PC-9 (cell line): ENCODE measurements around the gene SCEL. TPM values are rescaled to one million over a fixed set of nuclear protein-coding genes. Genes with fewer than 3 reads are reported as not detected.
"Not testable (repeated sequence)": the region's sequence is repeated elsewhere in the genome, so short reads cannot be mapped to it uniquely, and the experiment has no call there.

Experiments
- BruUV-seq: library from RNA; stranded (reverse); fragments of 400-500 nt; replicated peaks from 2 replicates; lab custom pipeline; 2021; lab: Mats Ljungman, UMichigan
- CTCF ChIA-PET: fragments of 300-600 bp; sonication (Branson Sonifier 250); formaldehyde crosslinking; loops from one replicate; lab custom pipeline; 2022; ENCODE audit warnings: antibody characterized with exemption; lab: Charles Lee
- POLR2A ChIA-PET: fragments of 300-600 bp; sonication (Branson Sonifier 250); formaldehyde crosslinking; loops from one replicate; lab custom pipeline; 2022; ENCODE audit warnings: antibody characterized with exemption; ENCODE audit not compliant: unreplicated experiment; lab: Charles Lee
- DNase-seq, 2 experiments: peaks; one replicate each; pipeline versions ENCODE4 v3.0.0 to v3.0.0-alpha.2; 2015 to 2022; ENCODE audit warnings: mixed read lengths in 1 of 2
- H2AFZ ChIP-seq: fragments of 200-600 bp; sonication (generic); 2 replicates; pipeline ENCODE4 v1.8.1; 2017; ENCODE audit warnings: antibody characterized with exemption
- H3F3A ChIP-seq: fragments of 200-600 bp; sonication (generic); 2 replicates; pipeline ENCODE4 v1.8.1; 2017; ENCODE audit warnings: antibody characterized with exemption, mild to moderate bottlenecking, low read depth; ENCODE audit not compliant: insufficient read depth
- H3K27ac ChIP-seq: fragments of 200-600 bp; sonication (generic); 2 replicates; pipeline ENCODE4 v1.6.1; 2016; ENCODE audit warnings: mixed run types
- H3K27me3 ChIP-seq: fragments of 200-600 bp; sonication (generic); 2 replicates; pipeline ENCODE4 v1.6.1; 2016; ENCODE audit warnings: low read depth, mixed run types; ENCODE audit not compliant: insufficient read depth
- H3K36me3 ChIP-seq: fragments of 200-600 bp; sonication (generic); 2 replicates; pipeline ENCODE4 v1.6.1; 2016; ENCODE audit warnings: low read depth, mixed run types
- H3K4me1 ChIP-seq: fragments of 200-600 bp; sonication (generic); replicated peaks from 2 replicates; pipeline ENCODE4 v1.6.1; 2016; ENCODE audit warnings: mixed run types; ENCODE audit not compliant: insufficient read depth
- H3K4me2 ChIP-seq: fragments of 200-600 bp; sonication (generic); 2 replicates; pipeline ENCODE4 v1.6.1; 2017; ENCODE audit warnings: mixed run types
- H3K4me3 ChIP-seq: fragments of 200-600 bp; sonication (generic); 2 replicates; pipeline ENCODE4 v1.6.1; 2016; ENCODE audit warnings: mixed run types
- H3K79me2 ChIP-seq: fragments of 200-600 bp; sonication (generic); 2 replicates; pipeline ENCODE4 v1.6.1; 2017; ENCODE audit warnings: low read depth, mixed run types
- H3K9me2 ChIP-seq: fragments of 200-600 bp; sonication (generic); 2 replicates; pipeline ENCODE4 v1.8.1; 2017; ENCODE audit warnings: mild to moderate bottlenecking; ENCODE audit not compliant: insufficient read depth
- H3K9me3 ChIP-seq: fragments of 200-600 bp; sonication (generic); 2 replicates; pipeline ENCODE4 v1.8.1; 2016; ENCODE audit warnings: low read depth; ENCODE audit not compliant: insufficient read depth
- H4K20me1 ChIP-seq: fragments of 200-600 bp; sonication (generic); 2 replicates; pipeline ENCODE4 v1.8.1; 2017; ENCODE audit not compliant: insufficient read depth
- EZH2 ChIP-seq: fragments of 200-600 bp; sonication (generic); IDR thresholded peaks from 2 replicates; pipeline ENCODE4 v1.8.0; 2017; ENCODE audit warnings: antibody characterized with exemption, low read depth
- intact Hi-C: fragments of 100-400 bp; cut with micrococcal nuclease; formaldehyde crosslinking; loops from one replicate; pipeline ENCODE4 v1.10.0; 2022; ENCODE audit not compliant: unreplicated experiment
- total RNA-seq: library from RNA; stranded (reverse); gene quantifications from 2 replicates; pipeline ENCODE4 v1.2.3, GENCODE V29; 2021
- TF ChIP-seq, protein P1 (sequence below): fragments of 200-600 bp; sonication (generic); conservative IDR thresholded peaks from 2 replicates; pipeline ENCODE4 v1.6.1; 2017; ENCODE audit warnings: mixed run types, antibody characterized with exemption, mild to moderate bottlenecking, moderate library complexity

SCEL gene
- total RNA-seq, 1 experiment from 2014 or later, result 32.5 TPM

DNA sequence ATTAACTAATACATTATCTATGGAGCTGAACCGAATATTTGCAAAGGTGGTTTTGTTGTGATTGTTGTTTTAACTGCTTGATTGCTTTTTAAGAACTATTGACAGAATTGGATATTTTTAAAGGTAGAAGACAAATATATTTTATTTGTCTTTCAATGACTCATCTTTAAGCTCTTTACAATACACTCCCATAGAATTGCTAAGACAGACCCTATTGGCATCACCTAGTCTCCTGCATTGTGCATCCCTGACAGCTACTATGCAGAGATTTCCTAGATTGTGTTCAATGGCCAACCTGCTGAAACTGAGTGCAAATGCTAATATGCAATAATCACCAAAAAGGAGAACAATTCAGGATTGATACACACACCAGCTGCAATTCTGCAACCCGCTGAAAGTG lies 19.7 kb upstream of the SCEL start:
- intact Hi-C loops, result no loop called here
- Histone ChIP-seq H3F3A (peaks cover 17% of the 10 kb centered on the region; the same call in 1 of the 2 replicates), H3K4me3 (no peak overlapping the region), H3K4me2 (peak overlapping the region; percentile 46), H3K27me3 (no peaks in the 10 kb centered on the region), H2AFZ (no peak overlapping the region), H4K20me1 (no peaks in the 10 kb centered on the region), H3K79me2 (no peaks in the 10 kb centered on the region), H3K36me3 (no peaks in the 10 kb centered on the region), H3K4me1 (peaks cover 34% of the 10 kb centered on the region), H3K27ac (peak overlapping the region; percentile 62), H3K9me2 (no peaks in the 10 kb centered on the region), H3K9me3 (no peaks in the 10 kb centered on the region)
- DNase-seq, result no peak
- TF ChIP-seq, protein P1, sequence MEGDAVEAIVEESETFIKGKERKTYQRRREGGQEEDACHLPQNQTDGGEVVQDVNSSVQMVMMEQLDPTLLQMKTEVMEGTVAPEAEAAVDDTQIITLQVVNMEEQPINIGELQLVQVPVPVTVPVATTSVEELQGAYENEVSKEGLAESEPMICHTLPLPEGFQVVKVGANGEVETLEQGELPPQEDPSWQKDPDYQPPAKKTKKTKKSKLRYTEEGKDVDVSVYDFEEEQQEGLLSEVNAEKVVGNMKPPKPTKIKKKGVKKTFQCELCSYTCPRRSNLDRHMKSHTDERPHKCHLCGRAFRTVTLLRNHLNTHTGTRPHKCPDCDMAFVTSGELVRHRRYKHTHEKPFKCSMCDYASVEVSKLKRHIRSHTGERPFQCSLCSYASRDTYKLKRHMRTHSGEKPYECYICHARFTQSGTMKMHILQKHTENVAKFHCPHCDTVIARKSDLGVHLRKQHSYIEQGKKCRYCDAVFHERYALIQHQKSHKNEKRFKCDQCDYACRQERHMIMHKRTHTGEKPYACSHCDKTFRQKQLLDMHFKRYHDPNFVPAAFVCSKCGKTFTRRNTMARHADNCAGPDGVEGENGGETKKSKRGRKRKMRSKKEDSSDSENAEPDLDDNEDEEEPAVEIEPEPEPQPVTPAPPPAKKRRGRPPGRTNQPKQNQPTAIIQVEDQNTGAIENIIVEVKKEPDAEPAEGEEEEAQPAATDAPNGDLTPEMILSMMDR, result no peak
- no peak for TF ChIP-seq EZH2
- no TSS peak for BruUV-seq
- ChIA-PET POLR2A (interaction anchor here (0.5 kb wide), 1 partner anchor 22 kb away, joined by 6 read pairs; no protein-coding TSS in a partner anchor), CTCF (no interaction called here)

DNA sequence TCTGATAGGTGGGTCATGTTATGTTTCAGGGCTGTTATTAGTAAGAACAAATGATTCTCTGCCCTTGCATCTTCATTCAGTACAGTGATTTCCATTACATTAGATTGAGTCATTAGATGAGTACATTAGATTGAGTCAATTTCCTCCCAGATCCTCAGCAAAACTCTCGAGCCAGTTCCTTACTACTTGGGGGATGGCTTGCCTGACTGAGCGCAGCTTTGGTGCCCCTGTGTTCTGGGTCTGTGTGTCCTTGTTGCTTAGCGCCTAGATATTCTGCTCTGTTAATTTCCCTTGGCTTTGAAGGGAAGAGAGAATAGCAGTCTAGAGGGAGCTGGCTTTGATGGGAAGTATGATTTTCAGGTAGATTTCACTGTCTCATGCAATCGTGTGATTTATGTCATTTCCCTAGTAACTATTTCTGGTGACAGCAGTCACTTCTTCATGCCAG lies 19.1 kb upstream of the SCEL start:
- DNase-seq, result no peak
- H2AFZ ChIP-seq, result 0 out of 2 replicates have a peak overlapping the region, but pooled peaks have one; percentile 70
- H3K9me2 ChIP-seq, result no peaks in the 10 kb centered on the region
- no peaks in the 10 kb centered on the region for H4K20me1 ChIP-seq
- ChIA-PET CTCF (no interaction called here), POLR2A (interaction anchor here (0.6 kb wide), 2 partner anchors 1635 to 1971 kb away, joined by 4 to 5 read pairs; no protein-coding TSS in a partner anchor)
- TF ChIP-seq, protein P1, result no peak
- TF ChIP-seq EZH2, result no peak
- H3K4me3 ChIP-seq, result no peak overlapping the region
- peaks cover 40% of the 10 kb centered on the region for H3K4me1 ChIP-seq
- no peaks in the 10 kb centered on the region for H3K36me3 ChIP-seq
- BruUV-seq, result no TSS peak
- peak overlapping the region; percentile 46; the same call in 1 of the 2 replicates for H3K4me2 ChIP-seq
- no peaks in the 10 kb centered on the region for H3K27me3 ChIP-seq
- H3K79me2 ChIP-seq, result no peaks in the 10 kb centered on the region
- intact Hi-C loops, result no loop called here
- peaks cover 22% of the 10 kb centered on the region for H3F3A ChIP-seq
- H3K27ac ChIP-seq, result peak overlapping the region; percentile 62
- no peaks in the 10 kb centered on the region for H3K9me3 ChIP-seq

DNA sequence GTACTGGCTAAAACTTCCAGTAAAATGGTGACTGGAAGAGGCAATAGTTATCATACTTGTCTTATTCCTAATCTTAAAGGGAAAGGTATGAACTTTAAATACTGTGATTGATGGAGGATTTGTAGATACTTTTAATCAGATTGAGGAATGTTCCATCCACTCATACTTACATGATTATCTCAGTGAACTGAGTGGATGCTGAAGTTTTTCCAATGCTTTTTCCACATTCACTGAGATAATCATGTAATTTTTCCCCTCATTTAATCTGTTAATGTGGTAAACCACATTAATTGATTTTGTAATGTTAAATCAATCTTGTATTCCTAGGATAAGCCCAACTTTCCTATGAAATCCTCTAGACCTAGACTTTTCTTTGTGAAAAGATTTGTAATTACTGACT lies 17.2 kb upstream of the SCEL start:
- Histone ChIP-seq H3K27me3 (no peaks in the 10 kb centered on the region), H3K9me3 (no peaks in the 10 kb centered on the region), H2AFZ (no peak overlapping the region), H3K9me2 (no peaks in the 10 kb centered on the region), H3F3A (peaks cover 38% of the 10 kb centered on the region), H3K4me1 (peaks cover 56% of the 10 kb centered on the region), H3K4me3 (no peak overlapping the region), H3K27ac (no peak overlapping the region), H4K20me1 (no peaks in the 10 kb centered on the region), H3K4me2 (no peak overlapping the region), H3K36me3 (no peaks in the 10 kb centered on the region), H3K79me2 (no peaks in the 10 kb centered on the region)
- TF ChIP-seq EZH2, result no peak
- TF ChIP-seq, protein P1, result no peak
- BruUV-seq, result no TSS peak
- ChIA-PET POLR2A (no interaction called here), CTCF (no interaction called here)
- no peak for DNase-seq
- intact Hi-C loops, result no loop called here

DNA sequence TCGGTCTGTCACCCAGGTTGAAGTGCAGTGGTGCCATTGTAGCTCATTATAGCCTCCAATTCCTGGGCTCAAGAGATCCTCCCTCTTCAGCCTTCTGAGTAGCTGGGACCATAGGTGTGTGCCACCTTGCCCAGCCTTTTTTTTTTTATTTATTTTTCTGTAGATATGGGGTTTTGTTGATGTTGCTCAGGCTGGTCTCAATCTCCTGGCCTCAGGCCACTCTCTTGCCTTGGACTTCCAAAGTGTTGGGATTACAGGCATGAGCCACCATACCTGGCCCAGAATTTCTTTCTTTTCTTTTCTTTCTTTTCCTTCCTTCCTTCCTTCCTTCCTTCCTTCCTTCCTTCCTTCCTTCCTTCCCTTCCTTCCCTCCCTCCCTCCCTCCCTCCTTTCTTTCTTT lies 16.1 kb upstream of the SCEL start:
- POLR2A ChIA-PET, H3K79me2 ChIP-seq, H3K9me3 ChIP-seq, H2AFZ ChIP-seq, H3K4me2 ChIP-seq, CTCF ChIA-PET, intact Hi-C loops, H4K20me1 ChIP-seq, H3K27ac ChIP-seq, H3K36me3 ChIP-seq, BruUV-seq, H3K9me2 ChIP-seq, DNase-seq, H3K27me3 ChIP-seq, H3K4me3 ChIP-seq: not testable (repeated sequence)
- peaks cover 48% of the 10 kb centered on the region for H3F3A ChIP-seq
- peaks cover 67% of the 10 kb centered on the region for H3K4me1 ChIP-seq
